Tibial nerve (tissue), 4 donors: ENCODE results near the gene FAM124A. TPM values are rescaled to one million over a fixed set of nuclear protein-coding genes. Genes with fewer than 3 reads are reported as not detected.

Experiments
- DNase-seq, 2 donors: peaks; one replicate each; pipeline ENCODE4 v3.0.0-alpha.2; 2019; ENCODE audit warnings: low spot score in 2 of 2
- H3K27ac ChIP-seq, 4 donors: fragments of 200-600 bp; sonication (generic) in 3 of 4; one replicate each; pipeline ENCODE4 v1.5.1; 2017 to 2019; ENCODE audit warnings: mild to moderate bottlenecking in 1 of 4
- H3K27me3 ChIP-seq, 2 donors: fragments of 200-600 bp; sonication (generic) in 1 of 2; one replicate each; pipeline versions ENCODE4 v1.5.1 to v1.6.0; 2017 to 2019
- H3K36me3 ChIP-seq, 3 donors: fragments of 200-600 bp; sonication (generic); one replicate each; pipeline ENCODE4 v1.5.1; 2018 to 2019
- H3K4me1 ChIP-seq, 4 donors: fragments of 200-600 bp; sonication (generic) in 3 of 4; one replicate each; pipeline ENCODE4 v1.5.1; 2017 to 2019
- H3K4me3 ChIP-seq, 4 donors: fragments of 200-600 bp; sonication (generic) in 3 of 4; one replicate each; pipeline ENCODE4 v1.5.1; 2017 to 2019; ENCODE audit warnings: mild to moderate bottlenecking in 1 of 4, moderate library complexity in 1 of 4
- H3K9me3 ChIP-seq, 4 donors: fragments of 200-600 bp; sonication (generic) in 3 of 4; one replicate each; pipeline ENCODE4 v1.5.1; 2017 to 2019
- CTCF ChIP-seq, 5 experiments: fragments of 200-600 bp in 3 of 5; fragments of 450-650 bp in 2 of 5; sonication (generic) in 3 of 5; IDR thresholded peaks; one replicate each; pipeline ENCODE4 v1.5.1; 2016 to 2019; ENCODE audit warnings: antibody characterized with exemption in 5 of 5, mild to moderate bottlenecking in 3 of 5, moderate library complexity in 2 of 5
- EP300 ChIP-seq, 2 donors: sonication (generic); formaldehyde crosslinking; IDR thresholded peaks; one replicate each; pipeline ENCODE4 v1.6.1; 2017; ENCODE audit warnings: antibody characterized with exemption in 2 of 2, mild to moderate bottlenecking in 1 of 2
- POLR2A ChIP-seq, 2 donors: fragments of 450-650 bp; IDR thresholded peaks; one replicate each; pipeline ENCODE4 v1.6.1; 2017; ENCODE audit warnings: antibody characterized with exemption in 2 of 2, mild to moderate bottlenecking in 2 of 2, moderate library complexity in 2 of 2
- WGBS, 2 donors: methylation state at CpG; one replicate each; pipeline ENCODE4 v1.1.5; 2018; 5-methylcytosine and 5-hydroxymethylcytosine counted together
- total RNA-seq, 4 donors: library from RNA; depleted of rRNA; stranded (reverse); fragments of >200 nt; gene quantifications; one replicate each; pipeline ENCODE4 v1.1.0, GENCODE V29; 2016

FAM124A gene
- total RNA-seq, 4 donors from 2014 or later, result 12.8 to 30.9 (median 21.8) TPM

- no peak for TF ChIP-seq CTCF (IDR thresholded peaks at IDR 0.05)
- no peak for TF ChIP-seq POLR2A (IDR thresholded peaks at IDR 0.05)
- TF ChIP-seq EP300 (IDR thresholded peaks at IDR 0.05), result no peak
- Histone ChIP-seq H3K4me1 (peaks cover 0 to 49% (median 14%) of the 10 kb centered on the region in 4 donors), H3K27ac (peak overlapping the region in 1 of 4 donors; percentile 84), H3K4me3 (no peak overlapping the region), H3K27me3 (no peaks in the 10 kb centered on the region), H3K36me3 (no peaks in the 10 kb centered on the region), H3K9me3 (no peaks in the 10 kb centered on the region)
- no peak for DNase-seq
- WGBS, 2 donors, result 73 to 78% methylated on average over 13 to 14 of the region's 14 CpGs
These were observed 22.6 kb downstream of the FAM124A start for GRCh38 chr13:51244637-51245405.

GRCh38 chr13:51245583-51245982, 23.4 kb downstream of the FAM124A start:
- DNase-seq, result no peak
- Histone ChIP-seq H3K4me1 (peaks cover 0 to 44% (median 12%) of the 10 kb centered on the region in 4 donors), H3K27ac (peak overlapping the region in 2 of 4 donors; percentile 74 to 75), H3K9me3 (no peaks in the 10 kb centered on the region), H3K27me3 (no peaks in the 10 kb centered on the region), H3K4me3 (no peak overlapping the region), H3K36me3 (no peaks in the 10 kb centered on the region)
- WGBS, 2 donors, result 79 to 81% methylated on average over 2 of the region's 2 CpGs
- TF ChIP-seq POLR2A (IDR thresholded peaks at IDR 0.05) (no peak), CTCF (IDR thresholded peaks at IDR 0.05) (no peak), EP300 (IDR thresholded peaks at IDR 0.05) (no peak)

GRCh38 chr13:51246025-51246417, 23.8 kb downstream of the FAM124A start:
- Histone ChIP-seq H3K27me3 (no peaks in the 10 kb centered on the region), H3K4me3 (no peak overlapping the region), H3K36me3 (no peaks in the 10 kb centered on the region), H3K9me3 (no peaks in the 10 kb centered on the region), H3K4me1 (peaks cover 0 to 40% (median 8%) of the 10 kb centered on the region in 4 donors), H3K27ac (peak overlapping the region in 3 of 4 donors; percentile 60 to 75 (median 74))
- WGBS, 2 donors, result 51 to 61% methylated on average over 4 of the region's 4 CpGs
- DNase-seq, result no peak
- TF ChIP-seq POLR2A (IDR thresholded peaks at IDR 0.05) (no peak), CTCF (IDR thresholded peaks at IDR 0.05) (no peak), EP300 (IDR thresholded peaks at IDR 0.05) (no peak)

- Histone ChIP-seq H3K27me3 (no peaks in the 10 kb centered on the region), H3K4me1 (peaks cover 0 to 33% (median 3%) of the 10 kb centered on the region in 4 donors), H3K27ac (peak overlapping the region; percentile 24 to 75 (median 67)), H3K9me3 (no peaks in the 10 kb centered on the region), H3K36me3 (peaks cover 0 to 4% (median 0%) of the 10 kb centered on the region in 3 donors), H3K4me3 (peak overlapping the region in 1 of 4 donors; percentile 1)
- TF ChIP-seq POLR2A (IDR thresholded peaks at IDR 0.05), result no peak
- TF ChIP-seq EP300 (IDR thresholded peaks at IDR 0.05), result peak in 1 of 2 donors; percentile 7
- 45 to 56% methylated on average over 17 of the region's 17 CpGs for WGBS, 2 donors
- no peak for DNase-seq
These were observed 24.4 kb downstream of the FAM124A start for GRCh38 chr13:51246418-51247277.

- Histone ChIP-seq H3K36me3 (peaks cover 0 to 18% (median 0%) of the 10 kb centered on the region in 3 donors), H3K4me3 (no peak overlapping the region), H3K4me1 (peaks cover 0 to 29% (median 0%) of the 10 kb centered on the region in 4 donors), H3K27me3 (no peaks in the 10 kb centered on the region), H3K9me3 (no peaks in the 10 kb centered on the region), H3K27ac (no peak overlapping the region)
- no peak for TF ChIP-seq POLR2A (IDR thresholded peaks at IDR 0.05)
- TF ChIP-seq EP300 (IDR thresholded peaks at IDR 0.05), result no peak
- no peak for TF ChIP-seq CTCF (IDR thresholded peaks at IDR 0.05)
- whole genome bisulfite sequencing, 2 donors, result 96 to 100% methylated on average over 1 of the region's 1 CpG
- DNase-seq, result no peak
These were observed 27.1 kb downstream of the FAM124A start for GRCh38 chr13:51249255-51249654.
